Stimulated activated naive B cell treated with anti-CD40 and anti-IgM and Interleukin-4, amounts not matched to agents 10 μg/mL and 1 μg/mL and 100 μg/mL, for 72 hours (primary cell): Measurements from ENCODE around the gene MLKL.

Experiments
- ATAC-seq, 2 donors: fragments of 150-1000 bp; cut with Tn5 transposase; replicated peaks; 2 replicates each; pipeline ENCODE4 v1.10.0; 2021; ENCODE audit warnings: moderate library complexity in 1 of 2
- DNase-seq: peaks from one replicate; pipeline ENCODE4 v3.0.0; 2021
- H3K27ac Mint-ChIP-seq: one replicate; pipeline ENCODE4 v1.8.0; 2022; ENCODE audit warnings: mild to moderate bottlenecking, mixed read lengths
- H3K27me3 Mint-ChIP-seq, 2 donors: one replicate each; pipeline ENCODE4 v1.8.0; 2022; ENCODE audit warnings: mixed read lengths in 2 of 2
- H3K36me3 Mint-ChIP-seq, 2 donors: one replicate each; pipeline ENCODE4 v1.8.0; 2022; ENCODE audit warnings: mixed read lengths in 2 of 2, mild to moderate bottlenecking in 1 of 2
- H3K4me1 Mint-ChIP-seq, 2 donors: one replicate each; pipeline ENCODE4 v1.8.0; 2022; ENCODE audit warnings: mixed read lengths in 2 of 2, mild to moderate bottlenecking in 1 of 2
- H3K4me3 Mint-ChIP-seq, 2 donors: one replicate each; pipeline ENCODE4 v1.8.0; 2022; ENCODE audit warnings: mild to moderate bottlenecking in 2 of 2, mixed read lengths in 2 of 2, moderate library complexity in 1 of 2
- H3K9me3 Mint-ChIP-seq, 2 donors: one replicate each; pipeline ENCODE4 v1.8.0; 2022; ENCODE audit warnings: mixed read lengths in 2 of 2, mild to moderate bottlenecking in 1 of 2

MLKL gene

GRCh38 chr16:74627506-74628220 lies 73.0 kb downstream of the MLKL start:
- peak overlapping the region; percentile 81 for H3K27ac Mint-ChIP-seq
- DNase-seq (no peak), ATAC-seq (peak; percentile 21 to 26)

DNA sequence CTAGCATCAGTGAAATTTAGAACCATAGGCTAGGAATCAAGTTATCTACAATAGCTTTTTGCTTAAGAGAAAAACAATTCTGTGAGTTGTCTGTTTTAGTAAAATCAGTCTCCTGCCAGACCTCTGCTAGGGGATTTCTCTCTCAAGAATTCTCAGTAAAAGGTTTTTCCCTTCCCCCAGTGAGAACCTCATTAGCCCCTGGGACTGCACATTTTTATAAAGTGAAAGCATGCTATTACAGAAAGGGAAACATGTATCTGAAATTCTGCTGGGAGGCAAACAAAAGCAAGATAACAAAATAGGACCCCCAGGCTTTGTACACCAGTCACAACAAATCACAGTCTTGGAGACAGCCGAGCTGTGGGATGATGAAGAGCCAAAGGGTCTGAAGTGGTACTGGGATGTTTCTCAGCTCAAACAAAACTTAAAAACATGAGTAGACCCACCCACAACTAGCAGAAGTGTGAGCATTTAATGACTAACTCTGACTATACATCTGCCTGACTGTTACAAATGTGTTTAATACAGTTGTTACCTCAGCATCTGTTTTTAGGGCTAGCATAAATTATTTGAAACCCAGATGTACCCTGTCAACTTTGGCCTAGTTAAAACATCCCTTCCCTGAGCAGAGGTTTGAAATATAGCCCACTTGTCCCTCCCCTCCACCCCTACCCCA lies 73.8 kb downstream of the MLKL start:
- Mint-ChIP-seq H3K27ac (peak overlapping the region; percentile 81), H3K36me3 (peaks cover 45 to 63% of the 10 kb centered on the region in 2 donors), H3K27me3 (no peaks in the 10 kb centered on the region), H3K9me3 (no peaks in the 10 kb centered on the region), H3K4me1 (peaks cover 28 to 51% of the 10 kb centered on the region in 2 donors), H3K4me3 (peak overlapping the region; percentile 22 to 43)
- ATAC-seq (peak; percentile 92 to 93), DNase-seq (peak; percentile 4)

More at GRCh38 chr16:74627506-74628220, 73.0 kb downstream of the MLKL start:
- Mint-ChIP-seq H3K36me3 (peaks cover 46 to 65% of the 10 kb centered on the region in 2 donors), H3K4me1 (peaks cover 28 to 51% of the 10 kb centered on the region in 2 donors), H3K4me3 (peak overlapping the region; percentile 33 to 55), H3K27me3 (no peaks in the 10 kb centered on the region), H3K9me3 (no peaks in the 10 kb centered on the region)

- Mint-ChIP-seq H3K9me3 (no peaks in the 10 kb centered on the region), H3K27me3 (no peaks in the 10 kb centered on the region), H3K27ac (peak overlapping the region; percentile 76), H3K4me3 (no peak overlapping the region), H3K4me1 (peaks cover 28 to 51% of the 10 kb centered on the region in 2 donors), H3K36me3 (peaks cover 50 to 71% of the 10 kb centered on the region in 2 donors)
- DNase-seq (no peak), ATAC-seq (no peak)
Observed at GRCh38 chr16:74625500-74626350, 74.9 kb downstream of the MLKL start.

- Mint-ChIP-seq H3K4me1 (peaks cover 23 to 37% of the 10 kb centered on the region in 2 donors), H3K36me3 (peaks cover 44 to 63% of the 10 kb centered on the region in 2 donors), H3K27me3 (no peaks in the 10 kb centered on the region), H3K4me3 (no peak overlapping the region), H3K9me3 (no peaks in the 10 kb centered on the region), H3K27ac (no peak overlapping the region)
- DNase-seq (no peak), ATAC-seq (no peak)
Observed at GRCh38 chr16:74623839-74624235, 76.8 kb downstream of the MLKL start.

DNA sequence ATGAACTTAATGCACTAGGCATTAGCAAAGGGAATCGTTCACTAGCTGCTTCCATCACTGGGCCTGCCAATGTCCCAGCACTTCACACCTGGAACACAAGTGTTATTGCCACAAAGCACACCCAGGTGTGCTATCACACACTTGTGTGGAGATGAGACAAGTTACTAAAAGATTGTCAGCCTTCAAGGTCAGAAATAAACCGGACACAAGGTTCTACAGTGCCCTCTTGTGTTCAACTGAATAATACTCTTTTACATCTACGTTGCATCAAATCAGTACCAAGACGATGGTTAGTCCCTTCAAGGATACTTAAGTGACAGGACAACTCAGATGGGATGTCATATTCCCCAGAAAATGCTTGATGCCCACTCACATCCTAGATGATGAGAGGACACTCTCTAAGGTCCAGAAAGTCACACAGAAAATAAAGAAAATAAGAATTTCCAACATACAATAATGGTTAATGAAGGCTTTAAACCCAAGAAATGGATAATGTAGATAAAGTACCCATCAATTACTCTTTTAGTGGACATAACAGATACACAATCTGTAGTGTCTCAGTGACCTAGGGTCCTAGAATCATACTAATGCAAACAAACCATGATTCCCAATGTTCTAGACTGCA lies 77.3 kb downstream of the MLKL start:
- peaks cover 19 to 32% of the 10 kb centered on the region in 2 donors for H3K4me1 Mint-ChIP-seq
- H3K27ac Mint-ChIP-seq: no peak overlapping the region
- no peak for DNase-seq
- H3K27me3 Mint-ChIP-seq: no peaks in the 10 kb centered on the region
- H3K36me3 Mint-ChIP-seq: peaks cover 44 to 59% of the 10 kb centered on the region in 2 donors
- H3K9me3 Mint-ChIP-seq: no peaks in the 10 kb centered on the region
- H3K4me3 Mint-ChIP-seq: no peak overlapping the region
- ATAC-seq: peak in 1 of 2 donors; percentile 26

DNA sequence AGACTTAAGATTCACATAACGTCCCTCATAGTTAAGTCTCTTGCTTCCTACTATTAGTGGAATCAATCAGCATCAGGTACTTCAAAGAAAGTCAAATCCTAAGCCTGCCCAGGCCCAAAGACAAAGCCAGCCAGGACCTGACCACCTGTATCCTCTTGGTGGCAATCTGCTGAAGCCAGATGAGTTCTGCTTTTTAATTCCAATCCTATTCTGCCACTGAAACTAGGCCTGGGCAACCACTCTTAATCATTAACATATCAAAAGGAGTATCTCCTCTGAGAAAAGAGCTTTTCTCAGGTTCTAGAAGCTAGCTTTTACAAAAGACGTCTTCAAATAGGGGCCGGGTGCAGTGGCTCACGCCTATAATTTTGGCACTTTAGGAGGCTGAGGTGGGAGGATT lies 78.7 kb downstream of the MLKL start:
- ATAC-seq (no peak), DNase-seq (no peak)
- H3K27me3 Mint-ChIP-seq: no peaks in the 10 kb centered on the region
- H3K36me3 Mint-ChIP-seq: peaks cover 47 to 54% of the 10 kb centered on the region in 2 donors
- no peak overlapping the region for H3K4me3 Mint-ChIP-seq
- H3K4me1 Mint-ChIP-seq: peaks cover 8 to 19% of the 10 kb centered on the region in 2 donors
- no peaks in the 10 kb centered on the region for H3K9me3 Mint-ChIP-seq
- H3K27ac Mint-ChIP-seq: no peak overlapping the region
